CD4-positive, alpha-beta T cell treated with Interleukin-17A for 1 hour (primary cell): ENCODE measurements around the gene CNN2.

Experiments
- DNase-seq: peaks from one replicate; pipeline ENCODE4 v3.0.0-alpha.2; 2020

CNN2 gene

GRCh38 chr19:1053176-1054101 is 27.0 kb downstream of the CNN2 start:
- no peak for DNase-seq

GRCh38 chr19:1054102-1055027 is 28.0 kb downstream of the CNN2 start:
- DNase-seq, result no peak

DNA sequence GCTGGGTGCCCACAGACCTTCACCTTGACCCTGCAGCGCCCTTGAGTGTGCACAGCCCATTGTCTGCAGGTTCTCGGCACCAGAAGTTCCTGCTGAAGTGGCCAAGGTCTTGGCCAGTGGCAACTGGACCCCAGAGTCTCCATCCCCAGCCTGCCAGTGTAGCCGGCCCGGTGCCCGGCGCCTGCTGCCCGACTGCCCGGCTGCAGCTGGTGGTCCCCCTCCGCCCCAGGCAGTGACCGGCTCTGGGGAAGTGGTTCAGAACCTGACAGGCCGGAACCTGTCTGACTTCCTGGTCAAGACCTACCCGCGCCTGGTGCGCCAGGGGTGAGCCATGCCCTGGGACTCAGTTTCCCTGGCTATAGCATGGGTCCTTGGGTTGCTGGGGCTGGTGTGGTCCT is 28.6 kb downstream of the CNN2 start:
- no peak for DNase-seq

GRCh38 chr19:1055886-1056620 is 29.6 kb downstream of the CNN2 start:
- DNase-seq, result no peak

DNA sequence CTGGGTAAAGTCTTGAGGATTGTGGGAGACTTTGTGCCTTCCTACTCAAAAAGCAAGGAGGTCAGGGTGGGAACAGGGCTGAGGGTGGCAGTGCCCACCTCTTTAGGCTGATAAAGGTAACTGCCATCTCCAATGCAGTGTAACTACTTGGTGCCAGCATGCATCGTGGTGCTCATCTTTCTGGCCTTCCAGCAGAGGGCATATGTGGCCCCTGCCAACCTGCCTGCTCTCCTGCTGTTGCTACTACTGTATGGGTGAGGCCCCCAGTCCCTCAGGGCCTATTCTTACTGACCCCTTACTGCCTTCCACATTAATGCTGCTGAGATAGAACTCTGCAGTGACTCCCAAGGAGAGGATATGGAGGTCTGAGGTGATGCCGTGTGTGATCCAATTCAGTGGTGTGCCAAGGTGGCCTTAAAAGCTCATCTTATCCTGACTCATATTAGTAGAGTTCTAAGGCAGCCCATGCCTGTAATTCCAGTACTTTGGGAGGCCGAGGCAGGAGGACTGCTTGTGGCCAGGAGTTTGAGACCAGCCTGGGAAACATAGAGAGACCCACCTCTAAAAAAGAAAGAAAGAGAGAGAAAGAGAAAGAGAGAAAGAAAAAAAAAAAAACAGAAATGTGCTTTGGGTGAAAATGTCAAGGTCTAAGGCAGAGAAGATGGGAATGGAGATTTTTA is 30.9 kb downstream of the CNN2 start:
- DNase-seq, result peak; percentile 76

GRCh38 chr19:1058112-1058511 is 31.7 kb downstream of the CNN2 start:
- no peak for DNase-seq

GRCh38 chr19:1060689-1061088 is 34.3 kb downstream of the CNN2 start:
- DNase-seq, result no peak

- no peak for DNase-seq
These were observed 35.6 kb downstream of the CNN2 start for GRCh38 chr19:1061987-1062386.

- DNase-seq, result no peak
These were observed 36.1 kb downstream of the CNN2 start for GRCh38 chr19:1062387-1063029.

- peak; percentile 81 for DNase-seq
These were observed 36.9 kb downstream of the CNN2 start for GRCh38 chr19:1063030-1063908.

- no peak for DNase-seq
These were observed 37.7 kb downstream of the CNN2 start for GRCh38 chr19:1063909-1064660.

DNA sequence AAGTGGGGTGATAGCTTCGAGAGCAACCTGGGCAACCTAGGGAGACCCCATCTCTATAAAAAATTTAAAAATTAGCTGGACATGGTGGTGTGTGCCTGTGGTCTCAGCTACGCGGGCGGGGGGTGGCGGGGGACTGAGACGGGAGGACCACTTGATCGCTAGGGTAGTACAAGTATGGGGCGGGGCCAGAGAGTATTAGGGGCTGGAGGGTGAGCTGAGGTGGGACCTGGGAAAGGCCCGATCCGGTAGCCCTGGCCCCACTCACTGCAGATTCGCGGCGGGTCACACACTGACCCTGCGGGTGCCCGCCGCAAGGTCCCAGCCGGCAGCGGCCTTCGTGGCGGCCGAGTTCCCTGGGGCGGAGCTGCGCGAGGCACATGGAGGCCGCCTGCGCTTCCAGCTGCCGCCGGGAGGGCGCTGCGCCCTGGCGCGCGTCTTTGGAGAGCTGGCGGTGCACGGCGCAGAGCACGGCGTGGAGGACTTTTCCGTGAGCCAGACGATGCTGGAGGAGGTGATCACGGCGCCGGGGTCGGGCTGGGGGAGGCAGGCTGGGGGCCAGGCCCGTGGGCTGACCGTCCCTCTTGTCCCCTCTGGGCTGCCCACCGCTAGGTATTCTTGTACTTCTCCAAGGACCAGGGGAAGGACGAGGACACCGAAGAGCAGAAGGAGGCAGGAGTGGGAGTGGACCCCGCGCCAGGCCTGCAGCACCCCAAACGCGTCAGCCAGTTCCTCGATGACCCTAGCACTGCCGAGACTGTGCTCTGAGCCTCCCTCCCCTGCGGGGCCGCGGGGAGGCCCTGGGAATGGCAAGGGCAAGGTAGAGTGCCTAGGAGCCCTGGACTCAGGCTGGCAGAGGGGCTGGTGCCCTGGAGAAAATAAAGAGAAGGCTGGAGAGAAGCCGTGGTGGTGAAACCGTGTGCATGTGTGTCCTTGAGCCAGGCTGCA is 38.5 kb downstream of the CNN2 start:
- peak; percentile 71 for DNase-seq

- DNase-seq, result no peak
These were observed 39.2 kb downstream of the CNN2 start for GRCh38 chr19:1065606-1066109.

DNA sequence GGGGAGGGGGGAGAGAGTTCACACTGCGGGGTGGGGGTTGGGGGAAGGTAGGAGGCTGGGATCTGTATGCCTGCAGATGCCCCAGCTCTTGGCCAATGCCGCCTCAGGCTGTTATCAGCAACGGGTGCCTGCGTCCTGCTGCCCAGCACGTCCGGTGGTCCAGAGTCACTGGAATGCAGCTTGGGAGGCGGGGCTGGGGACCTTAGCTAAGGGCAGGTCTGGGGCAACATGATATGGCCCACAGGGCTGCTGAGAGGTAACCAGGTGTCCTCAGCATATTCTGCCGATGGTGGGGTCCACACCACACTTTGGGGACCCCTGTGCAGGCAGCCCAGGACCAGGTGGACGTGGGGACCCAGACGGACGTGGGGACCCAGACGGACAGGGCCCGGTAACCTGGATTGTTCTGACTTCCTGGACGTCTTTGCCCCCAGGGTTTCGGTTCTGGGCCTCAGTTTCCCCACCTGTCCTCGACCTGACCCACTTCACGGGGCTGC is 39.9 kb downstream of the CNN2 start:
- no peak for DNase-seq

DNA sequence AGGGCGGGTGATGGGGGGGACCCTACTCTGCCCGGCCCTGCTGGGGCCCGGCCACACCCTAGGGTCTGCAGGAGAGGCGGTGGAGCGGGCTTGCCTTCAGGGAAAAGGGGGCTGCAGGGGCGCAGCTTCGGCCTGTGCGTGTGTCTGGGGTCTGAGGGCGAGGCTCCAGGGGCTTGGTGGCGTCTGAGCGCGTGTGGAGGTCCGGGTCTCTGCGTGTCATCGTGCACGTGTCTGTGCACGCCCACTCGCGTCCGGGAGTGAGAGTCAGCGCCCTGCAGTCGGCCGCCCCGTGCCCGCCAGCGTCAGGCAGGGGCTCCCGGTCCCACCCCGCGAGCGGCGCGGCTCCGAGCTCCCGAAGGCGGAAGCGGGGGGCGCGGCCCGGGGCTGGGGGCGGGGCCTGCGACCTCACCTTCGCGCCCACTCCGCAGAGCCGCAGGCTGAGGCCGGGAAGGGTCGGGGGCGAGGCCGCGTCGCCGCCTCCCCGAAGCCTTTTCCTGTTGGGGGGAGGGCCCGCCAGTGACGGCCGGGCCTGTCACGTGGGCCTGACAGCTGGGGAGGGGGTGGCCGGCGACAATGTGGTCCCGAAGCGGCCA is 40.4 kb downstream of the CNN2 start, which contains the start of gene ARHGAP45:
Gene ARHGAP45 (plus strand): TSS at position 420 of the 593 bp plus-strand sequence. CDS start 239 bp downstream, outside the sequence.
- peak; percentile 89 for DNase-seq

DNA sequence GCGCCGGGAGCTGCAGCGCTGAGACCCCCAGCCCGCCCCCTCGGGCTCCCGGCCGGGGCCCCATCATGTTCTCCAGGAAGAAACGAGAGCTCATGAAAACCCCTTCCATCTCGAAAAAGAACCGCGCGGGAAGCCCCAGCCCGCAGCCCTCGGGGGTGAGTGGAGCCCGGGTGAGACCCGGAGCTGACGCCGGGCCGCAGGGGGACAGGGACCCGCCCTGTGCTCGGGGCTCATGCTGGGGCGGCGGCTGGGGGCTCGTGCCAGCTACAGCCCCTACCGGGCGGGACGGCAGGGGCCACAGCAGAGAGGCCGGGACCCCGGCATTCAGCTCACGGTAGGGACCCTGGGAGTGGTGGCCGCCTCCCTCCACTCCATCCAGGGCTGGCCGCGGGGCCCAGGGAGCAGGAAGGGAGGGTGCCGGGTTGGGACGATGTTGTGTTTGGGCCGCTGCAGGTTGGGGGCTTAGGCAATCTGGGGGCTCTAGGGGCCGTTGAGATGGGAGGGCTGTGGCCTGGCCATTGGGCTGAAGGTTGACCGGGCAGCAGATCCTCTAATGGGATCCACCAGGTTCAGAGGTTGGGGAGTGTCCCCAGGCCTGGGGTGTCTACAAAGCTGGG is 41.0 kb downstream of the CNN2 start:
- DNase-seq, result no peak
